HEK293 (cell line): ENCODE data around the gene BICD1.

Experiments used
- CTCF ChIA-PET: fragments of 350-600 bp; formaldehyde crosslinking; extraction: SDS; loops from one replicate; lab custom pipeline; 2021; ENCODE audit warnings: antibody characterized with exemption; lab: Yijun Ruan, JAX
- POLR2A ChIA-PET: fragments of 300-600 bp; formaldehyde crosslinking; extraction: SDS; loops from one replicate; lab custom pipeline; 2020; ENCODE audit warnings: antibody characterized with exemption, inconsistent platforms; lab: Yijun Ruan, JAX
- H3K27ac ChIP-seq: fragments of 200-500 bp; sonication (Bioruptor generic); 2 replicates; pipeline ENCODE4 v1.5.1; 2014; ENCODE audit warnings: low read depth, low read length, control low read depth, inconsistent platforms; ENCODE audit errors: extremely low read depth
- H3K36me3 ChIP-seq, 2 experiments: fragments of 200-500 bp in 1 of 2; sonication (Bioruptor generic) in 1 of 2; 1 replicate in 1 of 2; 2 replicates in 1 of 2; pipeline ENCODE4 v1.5.1; 2014 to 2017; ENCODE audit warnings: inconsistent platforms in 2 of 2, low read length in 2 of 2; ENCODE audit not compliant: control insufficient read depth in 2 of 2, insufficient read depth in 1 of 2
- H3K4me1 ChIP-seq: fragments of 200-500 bp; sonication (Bioruptor generic); 2 replicates; pipeline ENCODE4 v1.5.1; 2014; ENCODE audit warnings: mild to moderate bottlenecking, low read length, inconsistent platforms; ENCODE audit not compliant: control insufficient read depth, insufficient read depth
- H3K4me3 ChIP-seq: 2 replicates; pipeline ENCODE4 v1.5.1; 2011; ENCODE audit warnings: low read depth, mild to moderate bottlenecking, control low read depth, low read length, moderate library complexity
- H3K9me3 ChIP-seq: fragments of 200-500 bp; sonication (Bioruptor generic); 2 replicates; pipeline ENCODE4 v1.5.1; 2014; ENCODE audit warnings: low read depth, low read length, inconsistent platforms; ENCODE audit not compliant: control insufficient read depth, insufficient read depth
- BCL11B ChIP-seq: fragments of 450-650 bp; formaldehyde crosslinking; IDR thresholded peaks from 2 replicates; pipeline ENCODE4 v1.5.1; 2016; ENCODE audit warnings: low read depth, missing biosample characterization, missing genetic modification characterization
- GLIS2 ChIP-seq: fragments of 450-650 bp; formaldehyde crosslinking; IDR thresholded peaks from 2 replicates; pipeline ENCODE4 v1.5.1; 2016; ENCODE audit warnings: missing biosample characterization, missing genetic modification characterization
- HOXA7 ChIP-seq: sonication (generic); formaldehyde crosslinking; IDR thresholded peaks from 2 replicates; pipeline ENCODE4 v1.8.1; 2022; ENCODE audit warnings: missing genetic modification reagents, borderline replicate concordance
- HOXC10 ChIP-seq: sonication (generic); formaldehyde crosslinking; IDR thresholded peaks from 2 replicates; pipeline ENCODE4 v1.8.1; 2023; ENCODE audit warnings: mild to moderate bottlenecking, missing genetic modification reagents
- IKZF3 ChIP-seq: fragments of 450-650 bp; IDR thresholded peaks from 2 replicates; pipeline ENCODE4 v1.5.0; 2018; ENCODE audit warnings: missing biosample characterization, mild to moderate bottlenecking, missing genetic modification characterization, moderate library complexity
- KLF1 ChIP-seq: fragments of 450-650 bp; formaldehyde crosslinking; IDR thresholded peaks from 2 replicates; pipeline ENCODE4 v1.5.1; 2016; ENCODE audit warnings: missing biosample characterization, missing genetic modification characterization
- KLF7 ChIP-seq: fragments of 450-650 bp; formaldehyde crosslinking; IDR thresholded peaks from 2 replicates; pipeline ENCODE4 v1.5.1; 2016; ENCODE audit warnings: missing biosample characterization, missing genetic modification characterization, borderline replicate concordance
- MZF1 ChIP-seq: fragments of 450-650 bp; formaldehyde crosslinking; IDR thresholded peaks from 2 replicates; pipeline ENCODE4 v1.5.1; 2017; ENCODE audit warnings: missing biosample characterization, missing genetic modification characterization, borderline replicate concordance
- YY2 ChIP-seq: fragments of 450-650 bp; formaldehyde crosslinking; IDR thresholded peaks from 2 replicates; pipeline ENCODE4 v1.5.1; 2016; ENCODE audit warnings: missing biosample characterization, missing genetic modification characterization
- ZBTB20 ChIP-seq: fragments of 450-650 bp; formaldehyde crosslinking; IDR thresholded peaks from 2 replicates; pipeline ENCODE4 v1.5.1; 2016; ENCODE audit warnings: missing biosample characterization, missing genetic modification characterization
- ZIC2 ChIP-seq: fragments of 450-650 bp; formaldehyde crosslinking; IDR thresholded peaks from 2 replicates; pipeline ENCODE4 v1.5.1; 2016; ENCODE audit warnings: missing biosample characterization, missing genetic modification characterization
- ZNF114 ChIP-seq: fragments of 450-650 bp; formaldehyde crosslinking; IDR thresholded peaks from 2 replicates; pipeline ENCODE4 v1.5.0; 2017; ENCODE audit warnings: missing biosample characterization, missing genetic modification characterization
- ZNF121 ChIP-seq: fragments of 450-650 bp; formaldehyde crosslinking; IDR thresholded peaks from 2 replicates; pipeline ENCODE4 v1.5.1; 2016; ENCODE audit warnings: missing biosample characterization, missing genetic modification characterization
- ZNF214 ChIP-seq: fragments of 450-650 bp; formaldehyde crosslinking; IDR thresholded peaks from 2 replicates; pipeline ENCODE4 v1.5.1; 2017; ENCODE audit warnings: missing biosample characterization, mild to moderate bottlenecking, missing genetic modification characterization, borderline replicate concordance
- ZNF248 ChIP-seq: fragments of 450-650 bp; formaldehyde crosslinking; IDR thresholded peaks from 2 replicates; pipeline ENCODE4 v1.5.1; 2017; ENCODE audit warnings: missing biosample characterization, missing genetic modification characterization
- ZNF302 ChIP-seq: fragments of 450-650 bp; formaldehyde crosslinking; IDR thresholded peaks from 2 replicates; pipeline ENCODE4 v1.5.1; 2016; ENCODE audit warnings: missing biosample characterization, missing genetic modification characterization, low read depth
- ZNF549 ChIP-seq: fragments of 450-650 bp; IDR thresholded peaks from 2 replicates; pipeline ENCODE4 v1.5.1; 2018; ENCODE audit warnings: missing biosample characterization, missing genetic modification characterization, mild to moderate bottlenecking, inconsistent platforms, moderate library complexity
- ZNF610 ChIP-seq: fragments of 450-650 bp; formaldehyde crosslinking; IDR thresholded peaks from 2 replicates; pipeline ENCODE4 v1.5.1; 2016; ENCODE audit warnings: missing biosample characterization, missing genetic modification characterization, borderline replicate concordance
- ZNF791 ChIP-seq: fragments of 450-650 bp; formaldehyde crosslinking; IDR thresholded peaks from 2 replicates; pipeline ENCODE4 v1.5.1; 2016; ENCODE audit warnings: missing biosample characterization, missing genetic modification characterization
- ZNF830 ChIP-seq: fragments of 450-650 bp; IDR thresholded peaks from 2 replicates; pipeline ENCODE4 v1.5.0; 2018; ENCODE audit warnings: missing biosample characterization, missing genetic modification characterization, low read depth, mild to moderate bottlenecking, moderate library complexity
- TF ChIP-seq, protein P1 (sequence below): fragments of 450-650 bp; formaldehyde crosslinking; IDR thresholded peaks from 2 replicates; pipeline ENCODE4 v1.5.1; 2016; ENCODE audit warnings: missing biosample characterization, missing genetic modification characterization
- TF ChIP-seq, protein P2 (sequence below): fragments of 450-650 bp; formaldehyde crosslinking; optimal IDR thresholded peaks from 2 replicates; pipeline ENCODE3; 2016; ENCODE audit warnings: missing biosample characterization, mild to moderate bottlenecking, missing genetic modification characterization
- TF ChIP-seq, protein P3 (sequence below): fragments of 450-650 bp; formaldehyde crosslinking; IDR thresholded peaks from 2 replicates; pipeline ENCODE4 v1.5.1; 2016; ENCODE audit warnings: missing biosample characterization, missing genetic modification characterization

Gene BICD1

DNA sequence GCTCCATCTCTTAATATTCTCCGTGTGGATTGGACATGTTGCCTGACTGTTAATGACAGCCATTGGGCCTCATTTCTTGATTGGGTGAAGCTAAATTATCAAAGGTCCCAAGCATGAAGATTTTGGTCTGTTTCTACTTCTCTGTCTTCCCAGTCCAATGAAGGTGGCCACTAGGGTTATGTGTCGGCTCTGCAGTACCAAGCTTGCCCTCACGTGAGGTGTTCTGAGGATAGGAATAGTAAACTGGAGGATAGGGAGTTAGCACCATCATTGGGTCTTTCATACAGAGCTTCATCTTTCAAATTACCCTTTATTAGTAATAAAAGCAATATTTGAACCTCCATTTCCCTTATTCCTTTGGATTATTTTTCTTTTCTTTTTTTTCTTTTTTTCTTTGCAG, 21.9 kb upstream of the BICD1 start (continued):
- TF ChIP-seq, protein P1, sequence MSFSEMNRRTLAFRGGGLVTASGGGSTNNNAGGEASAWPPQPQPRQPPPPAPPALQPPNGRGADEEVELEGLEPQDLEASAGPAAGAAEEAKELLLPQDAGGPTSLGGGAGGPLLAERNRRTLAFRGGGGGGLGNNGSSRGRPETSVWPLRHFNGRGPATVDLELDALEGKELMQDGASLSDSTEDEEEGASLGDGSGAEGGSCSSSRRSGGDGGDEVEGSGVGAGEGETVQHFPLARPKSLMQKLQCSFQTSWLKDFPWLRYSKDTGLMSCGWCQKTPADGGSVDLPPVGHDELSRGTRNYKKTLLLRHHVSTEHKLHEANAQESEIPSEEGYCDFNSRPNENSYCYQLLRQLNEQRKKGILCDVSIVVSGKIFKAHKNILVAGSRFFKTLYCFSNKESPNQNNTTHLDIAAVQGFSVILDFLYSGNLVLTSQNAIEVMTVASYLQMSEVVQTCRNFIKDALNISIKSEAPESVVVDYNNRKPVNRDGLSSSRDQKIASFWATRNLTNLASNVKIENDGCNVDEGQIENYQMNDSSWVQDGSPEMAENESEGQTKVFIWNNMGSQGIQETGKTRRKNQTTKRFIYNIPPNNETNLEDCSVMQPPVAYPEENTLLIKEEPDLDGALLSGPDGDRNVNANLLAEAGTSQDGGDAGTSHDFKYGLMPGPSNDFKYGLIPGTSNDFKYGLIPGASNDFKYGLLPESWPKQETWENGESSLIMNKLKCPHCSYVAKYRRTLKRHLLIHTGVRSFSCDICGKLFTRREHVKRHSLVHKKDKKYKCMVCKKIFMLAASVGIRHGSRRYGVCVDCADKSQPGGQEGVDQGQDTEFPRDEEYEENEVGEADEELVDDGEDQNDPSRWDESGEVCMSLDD (tag by site-specific recombination): no peak
- TF ChIP-seq, all 188 proteins: peak for 0

DNA sequence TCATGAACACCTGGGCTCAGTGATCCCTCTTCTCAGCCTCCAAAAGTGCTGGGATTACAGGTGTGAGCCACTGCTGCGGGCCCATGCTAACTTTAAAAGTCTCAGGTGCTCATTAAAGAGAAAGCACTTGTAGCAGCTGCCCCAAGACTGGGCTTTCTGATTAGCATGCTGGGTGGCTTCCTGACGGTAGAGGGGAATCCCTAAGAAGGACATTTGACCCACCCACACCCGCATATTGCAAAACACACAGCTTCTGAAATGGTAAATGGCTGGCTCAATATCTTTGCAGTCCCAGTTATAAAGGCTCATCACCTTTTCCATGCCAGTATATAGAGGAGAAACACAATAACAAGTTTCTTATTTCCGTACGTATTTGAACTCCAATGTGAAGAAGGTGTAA, 19.3 kb upstream of the BICD1 start:
- no peaks in the 10 kb centered on the region for H3K36me3 ChIP-seq
- no peaks in the 10 kb centered on the region for H3K9me3 ChIP-seq
- TF ChIP-seq YY2 (tag by site-specific recombination): no peak
- CTCF ChIA-PET: interaction anchor here (1.5 kb wide), 1 partner anchor 225 kb away, joined by 3 read pairs; no protein-coding TSS in a partner anchor
- POLR2A ChIA-PET: no interaction called here
- H3K27ac ChIP-seq: no peak overlapping the region
- no peaks in the 10 kb centered on the region for H3K4me1 ChIP-seq
- no peak overlapping the region for H3K4me3 ChIP-seq

DNA sequence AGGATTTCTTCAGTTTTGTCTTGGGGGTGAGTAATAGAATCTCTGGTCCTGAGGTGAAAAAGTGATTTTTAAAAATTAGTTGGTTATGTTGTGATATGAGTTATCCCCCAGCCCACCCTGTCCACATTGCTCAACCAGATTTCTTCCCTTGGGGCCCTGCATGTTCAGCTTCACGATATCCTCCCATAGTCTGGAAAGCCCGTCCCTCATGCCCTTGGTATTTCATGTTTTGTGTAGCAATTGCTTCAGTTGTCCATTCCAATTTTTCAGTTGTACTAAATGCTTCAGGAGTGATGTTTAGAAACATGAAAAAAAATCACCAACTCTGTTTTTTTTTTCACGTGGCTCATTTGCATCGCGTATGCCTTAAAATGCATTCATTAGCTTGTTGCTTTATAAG, 17.5 kb upstream of the BICD1 start:
- H3K4me1 ChIP-seq: no peaks in the 10 kb centered on the region
- ChIA-PET CTCF (interaction anchor here (0.7 to 1.2 kb wide), 3 partner anchors 29 to 252 kb away, joined by 3 to 4 read pairs (median 4); no protein-coding TSS in a partner anchor), POLR2A (no interaction called here)
- H3K36me3 ChIP-seq: no peaks in the 10 kb centered on the region
- H3K9me3 ChIP-seq: no peaks in the 10 kb centered on the region
- TF ChIP-seq HOXA7 (CRISPR knock-in tag): no peak
- no peak for TF ChIP-seq GLIS2 (tag by site-specific recombination)
- no peak for TF ChIP-seq KLF7 (tag by site-specific recombination)
- no peak for TF ChIP-seq ZNF302 (tag by site-specific recombination)
- no peak for TF ChIP-seq HOXC10 (CRISPR knock-in tag)
- TF ChIP-seq MZF1: no peak
- TF ChIP-seq, protein P2, sequence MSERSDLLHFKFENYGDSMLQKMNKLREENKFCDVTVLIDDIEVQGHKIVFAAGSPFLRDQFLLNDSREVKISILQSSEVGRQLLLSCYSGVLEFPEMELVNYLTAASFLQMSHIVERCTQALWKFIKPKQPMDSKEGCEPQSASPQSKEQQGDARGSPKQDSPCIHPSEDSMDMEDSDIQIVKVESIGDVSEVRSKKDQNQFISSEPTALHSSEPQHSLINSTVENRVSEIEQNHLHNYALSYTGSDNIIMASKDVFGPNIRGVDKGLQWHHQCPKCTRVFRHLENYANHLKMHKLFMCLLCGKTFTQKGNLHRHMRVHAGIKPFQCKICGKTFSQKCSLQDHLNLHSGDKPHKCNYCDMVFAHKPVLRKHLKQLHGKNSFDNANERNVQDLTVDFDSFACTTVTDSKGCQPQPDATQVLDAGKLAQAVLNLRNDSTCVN (tag by site-specific recombination): no peak
- no peak for TF ChIP-seq BCL11B
- TF ChIP-seq ZNF610: no peak
- no peak for TF ChIP-seq ZNF121
- TF ChIP-seq ZNF791: no peak
- no peak for TF ChIP-seq ZBTB20 (tag by site-specific recombination)
- no peak for TF ChIP-seq ZNF248
- no peak for TF ChIP-seq ZNF214 (tag by site-specific recombination)
- no peak for TF ChIP-seq IKZF3 (tag by site-specific recombination)
- H3K27ac ChIP-seq: no peak overlapping the region
- H3K4me3 ChIP-seq: no peak overlapping the region

DNA sequence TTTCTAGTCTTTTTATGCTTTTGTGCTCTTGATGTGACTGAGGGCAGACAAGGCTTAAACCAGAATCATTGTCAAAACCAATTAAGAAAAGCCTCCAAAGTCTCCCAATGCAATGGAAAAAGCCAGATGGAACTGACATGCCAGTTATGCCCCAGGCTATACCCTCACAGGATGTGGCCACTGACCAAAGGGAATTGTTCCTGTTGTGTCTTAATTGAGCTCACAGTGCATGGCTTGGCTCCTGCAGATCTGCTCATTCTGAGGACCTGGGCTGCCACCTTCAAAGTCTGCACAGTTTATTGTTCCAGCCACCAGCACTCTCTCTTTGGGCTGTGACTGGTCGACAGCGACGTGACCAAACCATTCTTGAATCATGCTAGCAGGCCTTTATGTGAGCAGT, 17.1 kb upstream of the BICD1 start:
- H3K36me3 ChIP-seq: no peaks in the 10 kb centered on the region
- ChIA-PET POLR2A (no interaction called here), CTCF (no interaction called here)
- no peak overlapping the region for H3K4me3 ChIP-seq
- H3K4me1 ChIP-seq: no peaks in the 10 kb centered on the region
- H3K27ac ChIP-seq: no peak overlapping the region
- TF ChIP-seq ZNF830 (tag by site-specific recombination) (no peak), ZNF214 (tag by site-specific recombination) (no peak), KLF1 (no peak), ZNF549 (tag by site-specific recombination) (no peak), ZIC2 (tag by site-specific recombination) (peak; percentile 36; the same call in 1 of the 2 replicates), ZNF114 (no peak)
- TF ChIP-seq, protein P3, sequence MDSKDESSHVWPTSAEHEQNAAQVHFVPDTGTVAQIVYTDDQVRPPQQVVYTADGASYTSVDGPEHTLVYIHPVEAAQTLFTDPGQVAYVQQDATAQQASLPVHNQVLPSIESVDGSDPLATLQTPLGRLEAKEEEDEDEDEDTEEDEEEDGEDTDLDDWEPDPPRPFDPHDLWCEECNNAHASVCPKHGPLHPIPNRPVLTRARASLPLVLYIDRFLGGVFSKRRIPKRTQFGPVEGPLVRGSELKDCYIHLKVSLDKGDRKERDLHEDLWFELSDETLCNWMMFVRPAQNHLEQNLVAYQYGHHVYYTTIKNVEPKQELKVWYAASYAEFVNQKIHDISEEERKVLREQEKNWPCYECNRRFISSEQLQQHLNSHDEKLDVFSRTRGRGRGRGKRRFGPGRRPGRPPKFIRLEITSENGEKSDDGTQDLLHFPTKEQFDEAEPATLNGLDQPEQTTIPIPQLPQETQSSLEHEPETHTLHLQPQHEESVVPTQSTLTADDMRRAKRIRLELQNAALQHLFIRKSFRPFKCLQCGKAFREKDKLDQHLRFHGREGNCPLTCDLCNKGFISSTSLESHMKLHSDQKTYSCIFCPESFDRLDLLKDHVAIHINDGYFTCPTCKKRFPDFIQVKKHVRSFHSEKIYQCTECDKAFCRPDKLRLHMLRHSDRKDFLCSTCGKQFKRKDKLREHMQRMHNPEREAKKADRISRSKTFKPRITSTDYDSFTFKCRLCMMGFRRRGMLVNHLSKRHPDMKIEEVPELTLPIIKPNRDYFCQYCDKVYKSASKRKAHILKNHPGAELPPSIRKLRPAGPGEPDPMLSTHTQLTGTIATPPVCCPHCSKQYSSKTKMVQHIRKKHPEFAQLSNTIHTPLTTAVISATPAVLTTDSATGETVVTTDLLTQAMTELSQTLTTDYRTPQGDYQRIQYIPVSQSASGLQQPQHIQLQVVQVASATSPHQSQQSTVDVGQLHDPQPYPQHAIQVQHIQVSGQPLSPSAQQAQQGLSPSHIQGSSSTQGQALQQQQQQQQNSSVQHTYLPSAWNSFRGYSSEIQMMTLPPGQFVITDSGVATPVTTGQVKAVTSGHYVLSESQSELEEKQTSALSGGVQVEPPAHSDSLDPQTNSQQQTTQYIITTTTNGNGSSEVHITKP (tag by site-specific recombination): no peak
- H3K9me3 ChIP-seq: no peaks in the 10 kb centered on the region
